Neutrophil (primary cell): ENCODE results near the gene ANXA5.

ENCODE experiments used
- H3K27ac ChIP-seq: fragments of 200-600 bp; sonication (generic); 2 replicates; pipeline ENCODE4 v1.5.1; 2016; ENCODE audit warnings: mild to moderate bottlenecking, moderate library complexity
- H3K27me3 ChIP-seq: fragments of 200-600 bp; sonication (generic); 2 replicates; pipeline ENCODE4 v1.6.0; 2016; ENCODE audit warnings: mild to moderate bottlenecking
- H3K36me3 ChIP-seq: fragments of 200-600 bp; sonication (generic); 2 replicates; pipeline ENCODE4 v1.5.1; 2017
- H3K4me1 ChIP-seq, 2 experiments: fragments of 200-600 bp in 1 of 2; sonication (generic) in 1 of 2; 1 replicate in 1 of 2; 2 replicates in 1 of 2; pipeline versions ENCODE4 v1.5.1 to v1.6.1; 2013 to 2016; ENCODE audit warnings: low read depth in 1 of 2, low read length in 1 of 2, mild to moderate bottlenecking in 1 of 2, moderate library complexity in 1 of 2; ENCODE audit not compliant: control insufficient read depth in 1 of 2, insufficient read depth in 1 of 2
- H3K4me3 ChIP-seq, 2 experiments: fragments of 200-600 bp in 1 of 2; sonication (generic) in 1 of 2; 1 replicate in 1 of 2; 2 replicates in 1 of 2; pipeline ENCODE4 v1.5.1; 2013 to 2016; ENCODE audit warnings: low read depth in 1 of 2, low read length in 1 of 2, mild to moderate bottlenecking in 1 of 2, moderate library complexity in 1 of 2
- H3K9me3 ChIP-seq: fragments of 200-600 bp; sonication (generic); 2 replicates; pipeline ENCODE4 v1.5.1; 2016
- CTCF ChIP-seq: fragments of 200-600 bp; sonication (generic); IDR thresholded peaks from 2 replicates; pipeline ENCODE4 v1.5.1; 2016; ENCODE audit warnings: antibody characterized with exemption

ANXA5 gene

GRCh38 chr4:121651597-121651996 is 45.2 kb downstream of the ANXA5 start:
- Histone ChIP-seq H3K9me3 (no peaks in the 10 kb centered on the region), H3K27ac (no peak overlapping the region), H3K4me3 (no peak overlapping the region), H3K36me3 (no peaks in the 10 kb centered on the region), H3K4me1 (no peaks in the 10 kb centered on the region), H3K27me3 (no peaks in the 10 kb centered on the region)
- TF ChIP-seq CTCF, result no peak

- no peaks in the 10 kb centered on the region for H3K27me3 ChIP-seq
- TF ChIP-seq CTCF, result no peak
- H3K9me3 ChIP-seq, result no peaks in the 10 kb centered on the region
- H3K4me3 ChIP-seq, result no peak overlapping the region
- H3K27ac ChIP-seq, result no peak overlapping the region
- no peaks in the 10 kb centered on the region for H3K36me3 ChIP-seq
- H3K4me1 ChIP-seq, result no peaks in the 10 kb centered on the region
Observed at GRCh38 chr4:121650741-121651140, 46.0 kb downstream of the ANXA5 start.

- H3K27me3 ChIP-seq, result no peaks in the 10 kb centered on the region
- H3K27ac ChIP-seq, result no peak overlapping the region
- no peak for TF ChIP-seq CTCF
- H3K4me1 ChIP-seq, result no peaks in the 10 kb centered on the region
- no peak overlapping the region for H3K4me3 ChIP-seq
- H3K9me3 ChIP-seq, result no peaks in the 10 kb centered on the region
- no peaks in the 10 kb centered on the region for H3K36me3 ChIP-seq
Observed at GRCh38 chr4:121648516-121648915, 48.3 kb downstream of the ANXA5 start.

GRCh38 chr4:121642876-121643585 is 53.7 kb downstream of the ANXA5 start:
- no peaks in the 10 kb centered on the region for H3K4me1 ChIP-seq
- no peaks in the 10 kb centered on the region for H3K27me3 ChIP-seq
- H3K9me3 ChIP-seq, result no peaks in the 10 kb centered on the region
- H3K27ac ChIP-seq, result no peak overlapping the region
- no peak overlapping the region for H3K4me3 ChIP-seq
- TF ChIP-seq CTCF, result no peak
- no peaks in the 10 kb centered on the region for H3K36me3 ChIP-seq

GRCh38 chr4:121642292-121642691 is 54.5 kb downstream of the ANXA5 start:
- H3K27me3 ChIP-seq, result no peaks in the 10 kb centered on the region
- no peaks in the 10 kb centered on the region for H3K36me3 ChIP-seq
- no peaks in the 10 kb centered on the region for H3K9me3 ChIP-seq
- H3K4me3 ChIP-seq, result no peak overlapping the region
- no peaks in the 10 kb centered on the region for H3K4me1 ChIP-seq
- no peak overlapping the region for H3K27ac ChIP-seq
- no peak for TF ChIP-seq CTCF
